Activated T-cell treated with anti-CD3 and anti-CD28 coated beads for 24 hours (primary cell): ENCODE results near the gene ARID1A.
A peak's percentile ranks its signal among the peaks of the same experiment; 100 is the strongest.
"Not testable (repeated sequence)": the region's sequence is repeated elsewhere in the genome, so short reads cannot be mapped to it uniquely, and the experiment has no call there.

Experiments used
- DNase-seq: peaks from one replicate; pipeline ENCODE4 v3.0.0-alpha.2; 2020; ENCODE audit warnings: low read depth

Gene ARID1A

DNA sequence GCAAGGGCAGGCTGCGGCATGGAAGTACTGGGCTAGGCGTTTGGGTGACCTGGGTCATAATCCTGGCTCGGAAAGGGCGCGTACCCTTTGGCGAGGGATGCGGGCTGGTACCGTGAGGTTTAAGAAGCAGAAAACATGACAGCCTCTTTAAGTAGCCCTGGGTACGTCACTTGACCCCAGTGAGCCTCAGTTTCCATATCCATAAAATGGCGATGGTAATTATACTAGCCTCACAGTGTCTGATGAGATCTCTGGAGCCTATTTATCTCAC is 92.6 kb downstream of the ARID1A start:
- DNase-seq: no peak

- peak; percentile 85 for DNase-seq
These were observed 93.2 kb downstream of the ARID1A start for GRCh38 chr1:26788836-26789611.

DNA sequence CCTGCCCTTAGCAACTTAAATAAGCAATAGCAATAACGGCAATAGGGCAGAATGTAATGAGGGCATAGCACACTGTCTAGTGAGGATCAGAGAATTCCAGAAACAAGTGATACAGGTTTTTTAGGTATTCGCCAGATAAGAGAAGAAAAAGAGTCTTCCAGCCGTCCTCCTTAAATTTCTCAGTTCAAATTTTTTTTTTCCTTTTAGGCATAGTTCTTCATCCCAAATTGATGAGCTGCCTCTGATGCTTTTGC is 93.7 kb downstream of the ARID1A start:
- DNase-seq: no peak

- no peak for DNase-seq
These were observed 94.1 kb downstream of the ARID1A start for GRCh38 chr1:26789931-26790330.

GRCh38 chr1:26790551-26790953 is 94.7 kb downstream of the ARID1A start:
- no peak for DNase-seq

- no peak for DNase-seq
These were observed 95.3 kb downstream of the ARID1A start for GRCh38 chr1:26791148-26791547.

DNA sequence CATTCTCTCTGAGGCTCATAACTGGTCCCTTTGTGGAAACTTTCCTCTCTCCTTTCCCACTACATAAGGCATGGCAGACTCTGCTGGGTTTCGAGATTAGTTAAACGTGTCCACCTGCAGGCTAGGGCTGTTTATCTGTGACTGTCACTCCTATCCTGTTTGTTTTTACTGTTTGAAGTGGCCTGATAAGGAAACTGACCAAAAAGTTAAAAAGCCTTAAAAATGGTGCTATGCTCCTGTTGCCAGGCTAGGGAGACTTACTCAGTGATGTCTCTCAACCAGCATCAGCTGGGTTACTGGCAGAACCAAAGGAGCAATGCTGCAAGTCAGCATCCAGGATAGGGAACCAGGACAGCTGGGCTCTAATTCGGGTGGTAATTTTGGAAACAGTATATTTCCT is 95.8 kb downstream of the ARID1A start:
- DNase-seq: no peak

DNA sequence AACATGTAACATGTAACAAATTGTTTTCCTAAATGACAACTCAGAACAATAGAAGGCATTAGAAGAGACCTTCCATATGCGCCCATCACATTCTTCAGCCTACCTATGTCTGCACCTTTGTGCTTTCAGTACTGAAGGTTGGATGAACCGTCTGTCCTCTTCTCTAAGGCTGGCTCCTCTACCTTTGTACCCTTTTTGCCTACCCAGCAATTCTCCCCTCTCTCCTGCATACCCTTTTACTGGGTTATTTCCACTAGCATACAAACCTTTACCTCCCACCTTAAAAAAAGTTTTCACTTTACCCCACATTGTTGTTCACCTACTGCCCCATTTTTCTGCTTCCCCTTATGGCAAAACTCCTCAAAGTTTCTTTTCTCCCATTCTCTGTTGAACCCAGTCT is 97.1 kb downstream of the ARID1A start:
- no peak for DNase-seq

DNA sequence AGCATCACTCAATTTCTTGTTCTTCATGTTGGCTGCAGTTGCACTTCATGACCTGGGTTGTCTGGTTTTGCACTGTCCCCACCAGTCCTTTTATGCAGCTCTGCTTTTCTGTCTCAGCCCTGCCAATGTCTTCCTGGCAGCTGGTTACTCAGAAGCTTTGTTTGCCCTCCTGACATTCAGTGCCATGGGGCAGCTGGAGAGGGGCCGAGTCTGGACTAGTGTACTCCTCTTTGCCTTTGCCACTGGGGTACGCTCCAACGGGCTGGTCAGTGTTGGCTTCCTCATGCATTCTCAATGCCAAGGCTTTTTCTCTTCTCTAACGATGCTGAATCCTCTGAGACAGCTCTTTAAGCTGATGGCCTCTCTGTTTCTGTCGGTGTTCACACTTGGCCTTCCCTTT is 98.6 kb downstream of the ARID1A start:
- DNase-seq: no peak

DNA sequence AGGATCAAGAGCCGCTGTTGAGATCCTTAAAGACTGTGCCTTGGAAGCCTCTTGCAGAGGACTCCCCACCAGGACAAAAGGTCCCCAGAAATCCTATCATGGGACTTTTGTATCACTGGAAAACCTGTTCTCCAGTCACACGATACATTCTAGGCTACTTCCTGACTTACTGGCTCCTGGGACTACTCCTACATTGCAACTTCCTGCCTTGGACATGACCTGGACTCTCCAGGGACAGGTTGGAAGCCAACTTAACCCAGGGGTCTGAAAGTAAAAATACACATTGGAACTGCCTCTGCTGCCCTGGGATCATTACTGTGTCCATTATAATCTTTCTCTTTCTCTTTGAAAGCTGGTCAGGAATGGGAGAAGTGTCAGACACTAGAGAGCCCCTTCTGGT is 101.8 kb downstream of the ARID1A start:
- DNase-seq: no peak

GRCh38 chr1:26799479-26800142 is 103.8 kb downstream of the ARID1A start:
- no peak for DNase-seq

GRCh38 chr1:26803932-26804331 is 108.1 kb downstream of the ARID1A start:
- DNase-seq: not testable (repeated sequence)

GRCh38 chr1:26810105-26810504 is 114.3 kb downstream of the ARID1A start:
- DNase-seq: peak; percentile 71

GRCh38 chr1:26811057-26811456 is 115.2 kb downstream of the ARID1A start:
- DNase-seq: no peak

GRCh38 chr1:26811708-26812107 is 115.9 kb downstream of the ARID1A start:
- no peak for DNase-seq

DNA sequence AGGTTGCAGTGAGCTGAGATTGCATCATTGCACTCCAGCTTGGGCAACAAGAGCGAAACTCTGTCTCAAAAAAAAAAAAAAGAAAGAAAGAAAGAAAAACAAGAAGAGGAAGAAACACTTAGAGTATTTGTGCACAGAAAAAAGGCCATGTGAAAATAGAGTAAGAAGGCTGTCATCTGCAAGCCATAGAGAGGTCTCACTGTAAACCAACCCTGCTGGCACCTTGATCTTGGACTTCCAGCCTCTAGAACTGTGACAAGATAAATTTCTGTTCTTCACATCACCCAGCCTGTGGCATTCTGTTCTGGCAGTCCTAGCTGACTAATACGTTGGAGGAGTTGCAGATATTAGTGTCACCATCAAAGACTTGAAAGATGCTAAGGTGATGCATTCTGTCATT is 118.6 kb downstream of the ARID1A start:
- no peak for DNase-seq

DNA sequence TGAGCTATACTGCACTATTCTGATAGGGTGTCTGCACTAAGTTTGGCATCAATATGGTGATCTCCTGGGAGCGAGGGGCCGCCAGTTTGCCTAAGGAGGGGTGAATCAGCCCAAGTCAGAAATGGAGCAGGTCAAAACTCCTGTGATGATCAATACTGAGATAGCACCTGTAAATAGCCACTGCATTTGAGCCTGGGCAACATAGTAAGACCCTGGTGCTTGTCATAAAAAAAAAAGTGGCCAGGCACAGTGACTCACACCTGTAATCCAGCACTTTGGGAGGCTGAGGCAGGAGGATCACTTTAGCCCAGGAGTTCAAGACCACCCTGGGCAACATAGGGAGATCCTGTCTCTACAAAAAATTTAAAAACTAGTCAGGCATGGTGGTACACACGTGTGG is 119.1 kb downstream of the ARID1A start:
- DNase-seq: no peak

GRCh38 chr1:26820784-26821269 is 125.0 kb downstream of the ARID1A start:
- DNase-seq: no peak

GRCh38 chr1:26822737-26823395 is 127.1 kb downstream of the ARID1A start:
- DNase-seq: no peak

DNA sequence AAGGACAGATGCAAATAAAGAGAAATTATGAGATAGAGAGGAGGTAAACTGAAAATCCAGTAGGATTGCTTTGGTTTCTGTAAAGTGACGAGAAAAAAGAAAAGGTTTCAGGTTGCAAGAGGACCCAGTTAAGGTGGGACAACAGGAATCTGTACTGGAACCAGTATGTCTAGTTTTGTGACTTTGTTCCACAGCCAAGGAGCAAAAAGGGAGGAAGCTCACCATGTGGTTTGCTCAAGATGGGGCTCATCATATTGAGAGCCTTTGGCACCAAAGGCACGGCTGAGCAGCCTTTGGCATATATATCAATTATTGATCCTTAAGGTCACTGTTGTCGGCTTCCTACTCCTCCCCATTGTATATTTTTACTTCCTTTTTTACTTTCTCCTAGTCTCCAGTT is 128.9 kb downstream of the ARID1A start:
- no peak for DNase-seq

- DNase-seq: peak; percentile 66
These were observed 130.7 kb downstream of the ARID1A start, which contains the start of gene ZDHHC18 for GRCh38 chr1:26826261-26827105. ZDHHC18 (plus strand) TSS chr1:26826688; CDS start chr1:26826805, 117 bp downstream.

- no peak for DNase-seq
These were observed 131.3 kb downstream of the ARID1A start for GRCh38 chr1:26827106-26827604.
